Suprapubic skin (tissue), 4 donors: ENCODE measurements around the gene TMEM126A.

Source experiments
- CTCF ChIP-seq, 2 donors: fragments of 200-600 bp in 1 of 2; fragments of 450-650 bp in 1 of 2; sonication (generic) in 1 of 2; IDR thresholded peaks; one replicate each; pipeline ENCODE4 v1.5.1; 2016 to 2019; ENCODE audit warnings: antibody characterized with exemption in 2 of 2, mild to moderate bottlenecking in 1 of 2, moderate library complexity in 1 of 2
- EP300 ChIP-seq: sonication (generic); formaldehyde crosslinking; IDR thresholded peaks from one replicate; pipeline ENCODE4 v1.6.1; 2017; ENCODE audit warnings: antibody characterized with exemption
- POLR2A ChIP-seq, 2 donors: fragments of 450-650 bp; IDR thresholded peaks; one replicate each; pipeline ENCODE4 v1.6.1; 2017; ENCODE audit warnings: antibody characterized with exemption in 2 of 2, mild to moderate bottlenecking in 2 of 2, moderate library complexity in 2 of 2
- POLR2AphosphoS5 ChIP-seq, 3 donors: sonication (generic); formaldehyde crosslinking; IDR thresholded peaks; one replicate each; pipeline ENCODE4 v1.6.1; 2017; ENCODE audit warnings: antibody characterized with exemption in 3 of 3

DNA sequence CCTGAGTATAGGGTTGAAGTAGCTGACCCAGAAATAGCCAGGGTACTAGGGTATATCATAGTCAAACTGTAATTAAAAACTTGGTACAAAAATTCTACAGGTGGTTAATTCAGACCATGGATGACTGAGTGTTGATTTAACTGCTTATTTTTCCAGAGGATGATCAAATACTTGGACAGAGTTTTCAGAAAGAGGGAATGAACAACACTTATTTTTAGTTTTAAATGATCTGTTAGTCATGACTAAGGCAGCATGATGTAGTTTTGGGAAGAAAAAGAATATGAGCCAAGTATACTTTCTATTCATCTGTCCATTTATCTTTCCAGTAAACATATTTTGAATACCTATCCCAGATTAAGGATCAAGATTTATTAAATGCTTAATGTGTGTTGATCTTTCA lies 58.0 kb downstream of the TMEM126A start:
- TF ChIP-seq CTCF (IDR thresholded peaks at IDR 0.05) (no peak), POLR2AphosphoS5 (IDR thresholded peaks at IDR 0.05) (no peak), EP300 (no peak), POLR2A (IDR thresholded peaks at IDR 0.05) (no peak)
